HG02852 (cell line): Measurements from ENCODE around the gene FRRS1.
A peak's percentile ranks its signal among the peaks of the same experiment; 100 is the strongest.
"Not testable (repeated sequence)": the region's sequence is repeated elsewhere in the genome, so short reads cannot be mapped to it uniquely, and the experiment has no call there.

Experiments
- ATAC-seq: cut with Tn5 transposase; IDR thresholded peaks from one replicate; pipeline ENCODE4 v1.9.1; 2021; ENCODE audit warnings: mild to moderate bottlenecking, moderate library complexity; ENCODE audit not compliant: unreplicated experiment

Gene FRRS1

GRCh38 chr1:99768104-99768503, 1.7 kb upstream of the FRRS1 start:
- ATAC-seq: no peak

- no peak for ATAC-seq
Observed at GRCh38 chr1:99764909-99765308, 1.5 kb downstream of the FRRS1 start.

GRCh38 chr1:99764439-99764838, 2.0 kb downstream of the FRRS1 start:
- no peak for ATAC-seq

GRCh38 chr1:99763956-99764355, 2.5 kb downstream of the FRRS1 start:
- no peak for ATAC-seq

GRCh38 chr1:99761774-99762173, 4.7 kb downstream of the FRRS1 start:
- no peak for ATAC-seq

GRCh38 chr1:99759518-99760160, 6.8 kb downstream of the FRRS1 start:
- ATAC-seq: no peak

GRCh38 chr1:99758686-99759517, 7.5 kb downstream of the FRRS1 start:
- not testable (repeated sequence) for ATAC-seq

GRCh38 chr1:99758073-99758511, 8.3 kb downstream of the FRRS1 start:
- peak; percentile 82 for ATAC-seq

- ATAC-seq: no peak
Observed at GRCh38 chr1:99756598-99756997, 9.8 kb downstream of the FRRS1 start.

- ATAC-seq: no peak
Observed at GRCh38 chr1:99755664-99756063, 10.8 kb downstream of the FRRS1 start.

- no peak for ATAC-seq
Observed at GRCh38 chr1:99754697-99755096, 11.7 kb downstream of the FRRS1 start.

GRCh38 chr1:99754055-99754626, 12.3 kb downstream of the FRRS1 start:
- no peak for ATAC-seq

- peak; percentile 79 for ATAC-seq
Observed at GRCh38 chr1:99751877-99752504, 14.4 kb downstream of the FRRS1 start.

- ATAC-seq: peak; percentile 80
Observed at GRCh38 chr1:99749504-99750347, 16.7 kb downstream of the FRRS1 start.

- no peak for ATAC-seq
Observed at GRCh38 chr1:99748419-99748818, 18.0 kb downstream of the FRRS1 start.

- no peak for ATAC-seq
Observed at GRCh38 chr1:99745684-99746083, 20.8 kb downstream of the FRRS1 start.

GRCh38 chr1:99745061-99745460, 21.4 kb downstream of the FRRS1 start:
- no peak for ATAC-seq

GRCh38 chr1:99740141-99740540, 26.3 kb downstream of the FRRS1 start:
- ATAC-seq: no peak

- no peak for ATAC-seq
Observed at GRCh38 chr1:99738858-99739465, 27.5 kb downstream of the FRRS1 start.

GRCh38 chr1:99737016-99737415, 29.4 kb downstream of the FRRS1 start:
- ATAC-seq: no peak
